Measurements from ENCODE around the gene BEND7. TPM values are rescaled to one million over a fixed set of nuclear protein-coding genes. Genes with fewer than 3 reads are reported as not detected.
A peak's percentile ranks its signal among the peaks of the same experiment; 100 is the strongest.

The BEND7 gene
- polyA plus RNA-seq, 1 of the 3 experiments (the other 2 are of a cell fraction), result 9.2 TPM

DNA sequence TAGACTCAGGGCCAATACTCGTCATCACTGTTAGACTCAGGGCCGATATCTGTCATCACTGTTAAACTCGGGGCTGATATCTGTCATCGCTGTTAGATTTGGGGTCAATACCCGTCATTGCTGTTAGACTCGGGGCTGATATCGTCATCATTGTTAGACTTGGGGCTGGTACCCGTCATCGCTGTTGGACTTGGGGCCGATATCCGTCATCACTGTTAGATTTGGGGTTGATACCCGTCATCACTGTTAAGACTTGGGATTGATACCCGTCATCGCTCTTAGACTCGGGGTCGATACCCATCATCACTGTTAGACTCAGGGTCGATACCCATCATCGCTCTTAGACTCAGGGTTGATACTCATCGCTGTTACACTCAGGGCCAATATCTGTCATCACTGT is 56.5 kb downstream of the BEND7 start:
- H3K9me2 ChIP-seq, result no peaks in the 10 kb centered on the region
- TF ChIP-seq CHD2 (IDR thresholded peaks at IDR 0.05; ENCODE audit: low read length, partially characterized antibody) (no peak), MXI1 (IDR thresholded peaks at IDR 0.05; ENCODE audit: low read depth, low read length) (no peak), EP300 (IDR thresholded peaks at IDR 0.05; ENCODE audit: borderline replicate concordance in 1 of 2, low read depth in 1 of 2, low read length in 1 of 2) (no peak), RCOR1 (IDR thresholded peaks at IDR 0.05; ENCODE audit: low read length) (no peak), GATA2 (CRISPR knock-in tag; IDR thresholded peaks at IDR 0.05) (no peak), FOXJ3 (CRISPR knock-in tag; IDR thresholded peaks at IDR 0.05) (no peak), YY1 (IDR thresholded peaks at IDR 0.05; ENCODE audit: low read depth) (no peak), EZH2phosphoT487 (IDR thresholded peaks at IDR 0.05; ENCODE audit: borderline replicate concordance, low read depth) (no peak)
- ChIA-PET POLR2A (no interaction called here), CTCF (no interaction called here)
- no peaks in the 10 kb centered on the region for H3K27me3 ChIP-seq (ENCODE audit: insufficient read depth)
- no peaks in the 10 kb centered on the region for H4K20me1 ChIP-seq (ENCODE audit: insufficient read depth)
- H3K27ac ChIP-seq (ENCODE audit: low read depth in 2 of 2, low read length in 1 of 2), result no peak overlapping the region
- no peaks in the 10 kb centered on the region for H3K79me2 ChIP-seq (ENCODE audit: insufficient read depth)
- no peaks in the 10 kb centered on the region for H3K4me1 ChIP-seq (ENCODE audit: control insufficient read depth in 1 of 2, insufficient read depth in 2 of 2, low read depth in 1 of 2, low read length in 1 of 2)
- H2AFZ ChIP-seq (ENCODE audit: low read depth), result no peak overlapping the region
- H3K9ac ChIP-seq, result no peak overlapping the region
- DNase-seq, result no peak
- 96% methylated on average over 19 of the region's 19 CpGs for WGBS (ENCODE audit: low lambda C conversion rate)
- no peak overlapping the region for H3K4me3 ChIP-seq (ENCODE audit: low read depth in 2 of 2, low read length in 1 of 2)
- no peaks in the 10 kb centered on the region for H3K9me3 ChIP-seq
- H3K36me3 ChIP-seq (replicated peaks in 1 of 2; ENCODE audit: control insufficient read depth in 1 of 2, insufficient read depth in 2 of 2, low read length in 1 of 2), result peaks cover 12 to 15% of the 10 kb centered on the region in 2 experiments
- H3K4me2 ChIP-seq, result no peak overlapping the region
- no peaks in the 10 kb centered on the region for H3F3A ChIP-seq (replicated peaks; ENCODE audit: insufficient read depth)

DNA sequence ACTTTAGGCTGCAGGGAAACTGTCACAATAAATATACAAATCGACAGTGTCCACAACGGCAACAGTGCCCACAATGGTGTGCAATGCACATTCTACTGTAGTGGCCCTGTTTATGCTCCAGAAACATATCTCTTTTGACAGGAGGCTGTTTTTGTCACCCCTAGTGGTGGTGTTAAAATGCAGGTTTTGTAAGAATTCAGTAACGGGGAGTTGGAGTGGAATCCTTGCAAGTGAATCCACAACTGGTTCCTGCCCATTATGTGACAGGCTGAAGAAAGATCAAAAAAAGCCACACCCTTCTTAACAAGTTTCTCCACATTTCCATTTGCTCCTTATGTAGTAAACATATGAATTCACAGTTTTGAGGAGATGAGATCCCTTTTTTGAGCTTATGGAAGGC is 58.5 kb downstream of the BEND7 start:
- Histone ChIP-seq H3K4me1 (ENCODE audit: control insufficient read depth in 1 of 2, insufficient read depth in 2 of 2, low read depth in 1 of 2, low read length in 1 of 2) (no peaks in the 10 kb centered on the region), H3K9ac (no peak overlapping the region), H3K79me2 (ENCODE audit: insufficient read depth) (no peaks in the 10 kb centered on the region), H3K36me3 (replicated peaks in 1 of 2; ENCODE audit: control insufficient read depth in 1 of 2, insufficient read depth in 2 of 2, low read length in 1 of 2) (peaks cover 12 to 18% of the 10 kb centered on the region in 2 experiments), H3K27me3 (ENCODE audit: insufficient read depth) (no peaks in the 10 kb centered on the region), H3K4me2 (no peak overlapping the region), H3K27ac (ENCODE audit: low read depth in 2 of 2, low read length in 1 of 2) (no peak overlapping the region), H3K9me2 (no peaks in the 10 kb centered on the region), H3K4me3 (ENCODE audit: low read depth in 2 of 2, low read length in 1 of 2) (no peak overlapping the region), H3F3A (replicated peaks; ENCODE audit: insufficient read depth) (no peaks in the 10 kb centered on the region), H2AFZ (ENCODE audit: low read depth) (no peak overlapping the region), H4K20me1 (ENCODE audit: insufficient read depth) (no peaks in the 10 kb centered on the region), H3K9me3 (no peaks in the 10 kb centered on the region)
- DNase-seq, result no peak
- ChIA-PET POLR2A (no interaction called here), CTCF (interaction anchor here (1.6 to 3.2 kb wide), 4 partner anchors 11 to 30 kb away, joined by 4 to 12 read pairs (median 6); no protein-coding TSS in a partner anchor)
- 94% methylated on average over 3 of the region's 3 CpGs for WGBS (ENCODE audit: low lambda C conversion rate)
- TF ChIP-seq, protein P1, sequence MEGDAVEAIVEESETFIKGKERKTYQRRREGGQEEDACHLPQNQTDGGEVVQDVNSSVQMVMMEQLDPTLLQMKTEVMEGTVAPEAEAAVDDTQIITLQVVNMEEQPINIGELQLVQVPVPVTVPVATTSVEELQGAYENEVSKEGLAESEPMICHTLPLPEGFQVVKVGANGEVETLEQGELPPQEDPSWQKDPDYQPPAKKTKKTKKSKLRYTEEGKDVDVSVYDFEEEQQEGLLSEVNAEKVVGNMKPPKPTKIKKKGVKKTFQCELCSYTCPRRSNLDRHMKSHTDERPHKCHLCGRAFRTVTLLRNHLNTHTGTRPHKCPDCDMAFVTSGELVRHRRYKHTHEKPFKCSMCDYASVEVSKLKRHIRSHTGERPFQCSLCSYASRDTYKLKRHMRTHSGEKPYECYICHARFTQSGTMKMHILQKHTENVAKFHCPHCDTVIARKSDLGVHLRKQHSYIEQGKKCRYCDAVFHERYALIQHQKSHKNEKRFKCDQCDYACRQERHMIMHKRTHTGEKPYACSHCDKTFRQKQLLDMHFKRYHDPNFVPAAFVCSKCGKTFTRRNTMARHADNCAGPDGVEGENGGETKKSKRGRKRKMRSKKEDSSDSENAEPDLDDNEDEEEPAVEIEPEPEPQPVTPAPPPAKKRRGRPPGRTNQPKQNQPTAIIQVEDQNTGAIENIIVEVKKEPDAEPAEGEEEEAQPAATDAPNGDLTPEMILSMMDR (IDR thresholded peaks at IDR 0.05), result peak; percentile 21; the same call in 1 of the 2 replicates
- TF ChIP-seq TAF1 (IDR thresholded peaks at IDR 0.05; ENCODE audit: borderline replicate concordance, low read depth, low read length), result no peak
- no peak for TF ChIP-seq NRF1 (IDR thresholded peaks at IDR 0.05; ENCODE audit: low read depth, low read length)
- no peak for TF ChIP-seq RAD21 (IDR thresholded peaks at IDR 0.05; ENCODE audit: low read length)
